OCI-M1 (cell line): ENCODE results near the gene PRPF6.
"Not testable (repeated sequence)": the region's sequence is repeated elsewhere in the genome, so short reads cannot be mapped to it uniquely, and the experiment has no call there.

Experiments used
- DNase-seq: peaks from one replicate; lab custom pipeline; 2025; lab: John Stamatoyannopoulos, UW

PRPF6 gene

DNA sequence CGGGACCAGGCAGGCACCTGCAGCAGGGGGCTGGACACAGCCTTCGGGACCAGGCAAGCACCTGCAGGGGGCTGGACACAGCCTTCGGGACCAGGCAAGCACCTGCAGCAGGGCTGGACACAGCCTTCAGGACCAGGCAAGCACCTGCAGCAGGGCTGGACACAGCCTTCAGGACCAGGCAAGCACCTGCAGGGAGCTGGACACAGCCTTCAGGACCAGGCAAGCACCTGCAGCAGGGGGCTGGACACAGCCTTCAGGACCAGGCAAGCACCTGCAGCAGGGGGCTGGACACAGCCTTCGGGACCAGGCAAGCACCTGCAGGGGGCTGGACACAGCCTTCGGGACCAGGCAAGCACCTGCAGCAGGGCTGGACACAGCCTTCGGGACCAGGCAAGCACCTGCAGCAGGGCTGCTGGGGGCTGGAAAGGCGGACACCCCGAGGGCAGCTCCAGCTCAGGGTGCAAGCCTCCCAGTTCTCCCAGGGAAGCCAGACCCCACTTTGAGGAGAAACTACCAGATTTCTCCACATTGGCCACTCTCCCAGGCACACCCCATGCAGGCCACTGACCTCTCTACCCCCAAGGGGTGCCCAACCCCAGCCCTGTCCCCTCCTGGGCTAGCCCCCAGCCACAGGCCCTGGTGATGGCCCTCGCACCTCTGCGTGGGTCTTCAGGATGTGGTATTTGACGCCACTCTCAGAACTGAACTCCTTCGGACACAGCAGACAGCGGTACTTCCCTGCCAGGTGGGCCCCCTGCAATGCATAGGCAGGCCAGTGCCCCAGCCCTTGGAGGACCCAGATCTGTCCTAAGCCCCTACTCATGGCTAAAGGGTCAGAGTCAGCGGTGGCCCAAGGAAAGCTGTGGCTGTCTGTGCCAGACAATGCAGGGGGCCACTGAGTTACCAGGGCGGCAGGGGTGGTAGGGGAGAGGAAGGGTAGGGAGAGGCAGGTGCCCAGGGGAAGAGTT is 20.0 kb upstream of the PRPF6 start:
- DNase-seq, result not testable (repeated sequence)

DNA sequence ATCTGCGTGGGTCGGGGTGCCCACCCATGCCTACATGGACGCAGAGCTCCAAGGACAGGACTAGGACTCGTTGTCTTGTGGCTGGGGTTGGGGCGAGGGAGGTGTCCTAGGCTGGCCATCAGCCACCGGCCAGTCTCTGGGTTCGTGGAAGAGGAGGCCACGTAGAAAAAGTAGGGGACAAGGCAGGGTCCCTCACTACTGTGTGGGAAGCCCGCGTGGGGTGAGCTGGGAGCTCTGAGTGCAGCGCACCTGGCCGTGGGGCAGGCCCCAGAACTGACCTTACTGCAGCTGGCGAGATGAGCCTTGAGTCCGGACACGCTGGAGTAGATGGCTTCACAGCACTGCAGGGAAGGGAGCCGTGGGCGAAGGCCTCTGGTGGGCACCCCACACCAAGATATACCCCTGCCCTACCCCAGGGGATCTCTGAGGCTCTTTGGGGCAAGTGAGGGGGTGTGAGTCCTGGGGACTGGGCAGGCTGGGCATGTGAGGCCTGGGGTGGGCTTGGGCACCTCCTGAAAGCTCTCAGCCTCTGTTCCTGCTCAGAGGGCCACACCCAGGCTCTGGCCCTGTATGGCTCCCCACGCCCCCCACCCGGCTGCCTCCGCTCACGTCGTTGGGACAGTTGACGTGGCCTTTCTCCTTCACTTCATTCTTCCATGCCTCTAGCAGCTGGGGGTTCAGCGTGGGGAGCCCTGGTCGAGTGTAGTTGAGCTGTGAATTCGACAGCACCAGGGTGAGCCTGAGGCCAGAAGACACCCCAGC is 19.1 kb upstream of the PRPF6 start:
- DNase-seq, result no peak

DNA sequence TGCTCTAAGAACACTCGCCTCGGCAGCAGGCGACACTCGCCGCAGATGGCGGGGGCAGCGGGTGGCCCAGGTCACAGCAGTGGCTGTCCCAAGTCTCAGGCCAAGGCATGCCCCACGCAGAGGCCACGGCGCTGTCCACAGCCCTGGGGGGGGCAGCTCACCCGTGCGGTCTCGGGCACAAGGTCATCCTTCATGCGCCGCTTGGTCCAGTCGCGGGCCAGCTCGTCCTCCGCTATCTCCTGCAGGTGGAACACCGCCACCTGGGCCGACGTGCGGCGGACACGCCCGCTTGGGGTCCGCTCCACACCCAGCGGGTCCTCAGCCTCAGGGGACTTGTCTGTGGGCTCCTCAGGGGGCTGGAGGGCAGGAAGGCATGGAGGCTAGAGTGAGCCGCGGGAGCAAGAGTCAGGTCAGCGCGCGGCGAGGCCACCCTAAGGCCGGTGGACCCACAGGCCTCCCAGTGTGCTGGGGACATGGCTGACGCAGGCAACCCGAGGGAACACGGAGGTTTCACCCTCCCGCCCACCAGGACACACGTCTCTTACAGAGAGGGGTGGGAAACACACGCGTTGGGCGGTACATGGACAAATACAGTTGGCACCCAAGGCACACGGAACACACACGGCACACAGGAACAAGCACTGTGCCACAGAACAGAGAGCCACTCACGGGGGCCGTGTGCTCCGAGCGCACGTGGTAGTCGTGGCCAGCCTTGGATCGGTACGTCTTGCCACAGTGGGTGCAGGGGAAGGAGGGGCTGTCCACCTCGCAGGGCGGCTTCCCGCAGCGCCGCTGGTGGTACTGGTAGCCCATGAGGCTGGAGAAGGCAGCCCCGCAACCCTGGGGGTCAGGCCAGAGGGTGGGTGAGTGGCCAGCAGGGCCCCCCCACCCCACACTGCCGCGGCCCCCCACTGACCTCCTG is 18.2 kb upstream of the PRPF6 start:
- no peak for DNase-seq

DNA sequence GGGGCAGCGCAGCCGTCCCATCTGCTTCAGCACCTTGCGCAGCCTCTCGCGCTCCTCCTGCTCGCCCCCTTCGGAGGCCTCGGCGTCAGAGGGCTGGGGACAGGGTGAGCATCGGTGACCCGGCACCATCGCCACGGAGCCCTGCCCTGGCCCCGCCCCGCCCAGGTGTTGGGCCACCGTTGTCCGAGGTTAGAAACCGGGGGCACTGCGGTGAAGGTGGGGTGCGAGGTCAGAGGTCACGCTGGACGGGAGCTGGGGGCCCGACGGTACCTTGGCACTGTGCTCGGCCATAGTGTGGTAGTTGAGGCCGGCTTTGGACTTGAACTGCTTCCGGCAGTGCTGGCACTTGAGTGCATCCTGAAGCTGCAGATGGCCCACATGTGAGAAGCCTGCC is 17.6 kb upstream of the PRPF6 start:
- DNase-seq, result no peak

DNA sequence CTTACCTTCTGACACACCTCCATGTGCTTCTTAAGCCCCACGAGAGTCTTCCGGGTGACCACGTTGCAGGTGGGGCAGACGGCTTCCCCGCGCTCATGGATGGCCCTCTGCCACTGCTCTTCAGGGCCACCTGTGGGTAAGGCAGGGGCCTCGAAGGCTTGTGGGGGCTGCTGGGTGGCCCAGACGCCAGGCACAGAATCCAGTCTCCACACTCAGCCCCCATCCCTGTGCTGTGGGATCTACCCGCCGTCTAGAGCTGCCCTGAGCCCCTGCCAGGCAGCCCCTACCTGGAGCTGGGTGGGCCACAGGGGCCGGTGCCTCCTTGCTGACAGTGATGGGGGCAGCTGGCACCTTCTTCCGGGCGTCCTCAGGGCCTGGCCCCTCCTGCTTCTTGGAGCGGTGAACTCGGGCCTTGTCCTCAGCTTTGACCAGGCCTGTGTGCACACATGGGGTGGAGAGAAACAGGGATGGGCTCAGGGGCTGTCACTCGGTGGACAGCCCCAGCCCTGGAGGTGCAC is 17.1 kb upstream of the PRPF6 start:
- DNase-seq, result no peak

DNA sequence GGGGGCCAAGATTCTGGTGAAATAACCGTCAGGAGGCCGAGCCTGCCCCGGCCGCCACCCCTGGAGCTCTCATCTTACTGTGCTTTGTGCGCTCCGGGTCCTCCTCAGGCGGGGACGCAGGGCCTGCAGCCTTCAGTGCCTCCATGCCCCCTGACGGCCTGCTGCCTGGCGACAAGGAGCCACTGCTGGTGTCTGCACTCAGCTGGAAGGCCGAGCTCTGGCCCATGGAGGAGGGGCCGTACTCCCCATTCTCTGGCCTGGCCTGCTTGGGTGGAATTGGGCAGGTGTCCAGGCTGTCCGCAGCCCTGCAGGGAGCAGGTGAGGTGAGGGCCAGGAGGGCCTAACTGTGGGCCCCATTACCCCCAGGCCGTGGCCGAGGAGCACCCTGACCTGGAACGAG is 16.5 kb upstream of the PRPF6 start:
- DNase-seq, result no peak

DNA sequence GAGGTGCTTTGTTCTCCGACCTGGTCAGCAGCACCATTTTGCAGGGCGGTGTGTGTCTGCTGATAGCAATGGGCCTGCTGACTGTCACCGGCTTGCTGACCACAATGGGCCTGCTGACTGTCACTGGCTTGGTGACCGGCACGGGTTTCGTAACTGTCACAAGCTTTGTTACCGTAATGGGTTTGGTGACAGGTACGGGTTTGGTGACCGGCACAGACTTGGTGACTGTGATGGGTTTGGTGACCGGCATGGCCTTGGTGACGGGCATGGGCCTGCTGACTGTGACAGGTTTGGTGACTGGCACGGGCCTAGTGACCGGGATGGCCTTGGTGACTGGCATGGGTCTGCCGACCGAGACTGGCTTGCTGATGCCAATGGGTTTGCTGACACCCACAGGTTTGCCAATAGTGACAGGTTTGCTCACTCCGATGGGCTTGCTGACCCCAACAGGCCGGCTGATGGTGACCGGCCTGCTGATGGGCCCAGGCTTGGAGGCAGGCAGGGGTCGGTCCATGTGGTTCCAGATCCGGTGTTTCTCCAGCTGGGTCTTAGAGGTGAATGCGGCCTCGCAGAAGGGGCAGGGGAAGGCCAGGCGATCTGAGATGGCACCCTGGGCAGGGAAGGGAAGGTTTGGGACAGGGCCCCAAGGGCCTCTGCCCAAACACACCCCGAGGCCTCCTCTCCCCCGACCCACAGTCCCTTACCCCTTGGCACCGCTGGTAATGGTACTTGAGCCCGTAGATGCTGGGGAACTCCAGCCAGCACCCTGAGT is 14.6 kb upstream of the PRPF6 start:
- DNase-seq, result no peak

DNA sequence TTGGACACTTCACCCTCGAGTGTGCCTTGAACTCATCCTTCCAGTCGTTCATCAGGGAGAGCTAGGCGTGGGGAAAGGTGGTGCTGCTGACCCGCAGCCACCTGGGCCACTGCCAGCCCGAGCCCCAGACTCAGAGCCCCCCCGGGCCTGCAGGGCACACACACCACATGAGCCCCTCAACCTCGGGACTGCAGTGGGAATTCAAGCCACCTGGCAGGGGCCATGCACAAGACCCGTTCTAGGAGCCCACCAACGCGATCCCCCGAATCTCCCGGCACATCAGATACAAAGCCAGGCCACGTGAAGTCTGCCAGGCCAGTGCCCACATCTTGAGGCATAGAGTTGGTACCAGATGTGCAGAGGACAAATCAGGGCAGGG is 14.0 kb upstream of the PRPF6 start:
- no peak for DNase-seq

DNA sequence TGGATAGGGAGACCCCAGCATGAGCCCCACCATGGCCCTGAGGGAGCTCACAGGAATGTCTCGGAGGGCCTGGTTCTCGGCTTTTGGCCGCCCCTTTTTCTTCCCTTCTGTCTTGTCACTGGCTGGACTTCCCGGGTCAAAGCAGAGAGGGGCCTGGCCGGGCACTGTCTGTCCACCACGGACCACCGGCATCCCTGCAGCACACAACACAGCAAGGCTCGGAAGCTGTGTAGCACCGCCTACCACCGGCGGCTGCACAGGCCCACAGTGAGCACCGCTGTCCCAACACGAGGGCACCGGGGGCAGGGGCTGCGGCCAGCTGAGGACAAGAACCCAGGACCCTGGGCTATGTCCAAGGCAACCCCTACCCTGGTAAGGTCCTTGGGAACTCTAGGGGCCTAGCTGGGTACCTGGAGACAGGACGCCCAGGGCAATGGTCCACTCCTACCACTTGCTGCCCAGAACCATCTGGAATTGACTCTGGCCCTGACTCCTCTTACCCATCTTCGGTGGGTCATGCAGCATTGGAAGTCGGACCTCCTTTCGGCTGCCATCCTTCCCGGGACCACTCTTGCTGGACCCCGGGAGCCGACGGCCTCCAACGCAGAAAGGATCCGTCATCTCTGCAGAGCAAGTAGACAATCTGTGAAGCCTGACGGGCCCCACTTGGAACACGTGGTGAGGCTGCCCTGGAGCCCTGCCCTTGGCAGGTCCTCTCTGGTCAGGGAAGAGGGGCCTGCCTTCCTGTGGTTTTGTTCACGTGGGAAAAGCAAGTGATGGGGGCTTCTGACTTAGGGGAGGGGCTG is 13.4 kb upstream of the PRPF6 start:
- DNase-seq, result no peak

DNA sequence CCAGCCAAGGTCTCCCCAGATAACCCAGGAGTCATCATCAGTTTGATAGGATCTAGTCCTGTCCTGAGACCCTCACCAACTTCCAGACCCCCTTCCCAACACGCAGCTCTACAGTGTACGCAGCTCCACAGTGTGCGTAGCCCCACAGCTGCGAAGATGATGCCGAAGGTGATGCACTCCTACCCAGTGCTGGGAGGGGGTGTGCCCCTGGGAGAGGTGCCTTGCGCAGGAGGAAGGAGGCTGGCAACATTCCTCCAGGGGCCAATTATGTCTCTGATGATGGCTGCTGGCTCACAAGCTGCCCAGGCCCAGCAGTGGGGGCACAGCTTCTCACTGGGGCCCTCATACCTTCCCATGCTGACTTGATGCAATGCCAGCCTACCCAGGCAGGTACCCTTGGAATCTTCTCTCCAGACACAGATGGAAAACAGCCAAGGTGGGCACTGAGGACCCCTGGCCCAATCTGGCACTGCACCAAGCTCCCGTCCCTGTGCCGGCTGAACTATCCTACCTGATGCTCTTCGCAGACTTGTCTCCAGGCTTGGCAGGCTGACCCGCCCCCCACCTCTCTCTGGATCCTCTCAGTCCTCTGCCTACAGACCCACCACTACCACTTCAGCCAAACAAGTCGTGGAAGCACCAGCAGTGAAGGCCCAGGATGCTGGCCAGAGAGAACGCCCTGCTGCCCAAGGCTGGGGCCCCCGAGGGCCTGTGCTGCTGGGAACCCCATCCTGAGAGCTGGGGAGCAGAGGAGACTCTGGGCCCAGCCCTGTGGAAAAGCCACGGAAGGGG is 12.6 kb upstream of the PRPF6 start:
- DNase-seq, result no peak

DNA sequence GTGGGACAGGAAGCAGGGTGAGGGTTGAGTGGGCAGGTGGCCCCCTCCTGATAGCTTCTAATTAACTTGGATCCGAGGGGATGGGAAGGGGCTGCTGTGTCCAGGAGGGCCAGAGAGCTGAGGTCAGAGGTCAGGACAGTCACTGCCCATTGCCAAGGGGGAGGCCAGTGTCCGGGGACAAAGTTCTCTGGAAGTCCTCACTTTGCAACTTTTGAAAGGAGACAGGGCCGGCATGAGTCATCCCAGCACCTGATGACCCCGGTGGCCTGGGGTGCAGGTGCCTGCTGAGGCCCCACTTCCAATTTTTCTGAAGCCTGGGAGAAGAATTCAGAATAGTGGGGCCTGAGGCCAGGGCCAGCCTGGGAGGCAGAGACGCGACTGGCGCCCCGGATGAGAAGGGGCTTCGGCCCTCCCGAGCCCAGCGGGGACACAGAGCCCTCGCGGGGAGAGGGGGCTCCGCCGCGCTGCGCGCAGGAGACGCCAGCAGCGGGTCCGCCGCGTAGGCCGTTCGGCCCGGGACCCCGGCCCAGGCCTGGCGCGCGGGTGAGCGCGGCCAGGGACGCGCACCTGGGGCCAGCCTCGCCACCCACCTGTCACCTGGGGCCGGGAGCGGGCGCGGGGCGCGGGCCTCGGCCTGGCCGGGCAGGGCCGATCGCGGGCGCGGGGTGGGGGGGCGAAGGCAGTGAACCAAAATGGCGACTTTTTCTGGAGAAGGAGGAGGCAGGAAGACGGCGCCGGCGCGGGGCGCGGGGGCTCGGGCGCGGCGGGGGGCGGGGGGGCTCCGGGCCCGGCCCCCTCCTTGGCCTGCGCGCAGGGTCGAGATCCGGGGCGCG is 11.8 kb upstream of the PRPF6 start:
- DNase-seq, result no peak

DNA sequence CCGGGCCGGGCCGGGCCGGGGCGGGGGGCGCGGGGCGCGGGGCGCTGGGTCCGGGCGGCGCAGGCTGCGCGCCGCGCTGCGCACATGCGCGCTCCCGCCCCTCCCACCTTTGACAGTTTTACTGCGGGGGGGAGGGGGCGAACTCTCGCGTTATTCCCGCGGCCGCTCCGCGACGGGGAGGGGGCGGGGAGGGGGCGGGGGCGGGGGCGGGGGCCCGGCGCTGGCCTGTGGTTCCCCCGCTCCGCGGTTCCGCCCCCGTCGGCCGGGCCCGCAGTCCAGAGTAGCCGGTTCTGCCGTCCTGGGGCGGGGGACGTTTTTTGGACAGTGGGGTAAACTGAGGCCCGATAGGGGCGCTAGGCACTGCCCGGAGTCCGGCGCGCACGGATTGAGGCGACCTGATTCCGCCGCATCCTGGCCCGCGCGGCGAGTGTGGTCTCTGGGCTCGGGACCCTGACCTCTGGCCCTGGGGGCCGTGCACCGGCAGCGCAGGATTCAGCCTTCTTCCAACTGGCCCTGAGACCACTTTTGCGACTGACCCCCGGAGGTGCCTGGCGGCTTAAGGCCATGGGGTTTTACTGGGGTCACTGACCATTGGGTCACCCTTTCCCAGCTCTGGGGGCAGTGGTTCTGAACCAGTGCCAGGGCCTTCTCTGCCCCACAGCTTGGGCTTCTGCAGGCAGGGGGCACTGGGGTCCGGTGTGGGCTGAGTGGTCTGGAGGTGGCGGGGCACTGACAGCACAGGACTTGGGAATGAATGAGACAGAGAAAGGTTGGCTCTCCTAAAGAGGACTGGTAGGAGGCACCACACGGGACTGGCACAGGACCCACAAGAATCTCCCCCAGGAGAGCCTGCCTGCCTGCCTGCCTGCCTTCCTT is 10.9 kb upstream of the PRPF6 start, which contains the start of gene ZNF512B:
ZNF512B (minus strand) TSS at position 93 of the 876 bp plus-strand sequence. CDS start 1,980 bp downstream, outside the sequence.
- DNase-seq, result peak; percentile 71

DNA sequence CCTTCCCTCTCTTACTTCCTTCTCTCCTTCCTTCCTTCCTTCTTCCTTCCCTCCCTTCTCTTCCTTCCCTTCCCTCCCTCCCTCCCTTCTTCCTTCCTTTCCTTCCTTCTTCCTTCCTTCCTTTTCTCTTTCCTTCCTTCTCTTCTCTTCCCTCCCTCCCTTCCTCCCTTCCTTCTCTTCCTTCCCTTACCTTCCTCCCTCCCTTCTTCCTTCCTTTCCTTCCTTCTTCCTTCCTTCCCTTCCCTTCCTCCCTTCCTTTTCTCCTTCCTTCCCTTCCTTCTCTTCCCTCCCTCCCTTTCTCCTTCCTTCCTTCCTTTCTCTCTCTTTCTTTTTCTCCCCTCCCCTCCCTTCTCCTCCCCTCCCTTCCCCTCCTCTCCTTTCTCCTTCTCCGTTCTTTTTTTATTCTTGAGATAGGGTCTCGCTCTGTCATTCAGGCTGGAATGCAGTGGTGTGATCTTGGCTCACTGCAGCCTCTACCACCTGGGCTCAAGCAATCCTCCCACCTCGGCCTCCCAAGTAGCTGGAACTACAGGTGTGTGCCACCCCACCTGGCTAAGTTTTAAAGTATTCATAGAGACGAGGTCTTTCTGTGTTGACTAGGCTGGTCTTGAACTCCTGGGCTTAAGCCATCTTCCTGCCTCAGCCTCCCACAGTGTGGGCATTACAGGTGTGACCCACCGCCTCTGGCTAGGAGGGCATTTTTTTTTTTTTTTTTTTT is 10.1 kb upstream of the PRPF6 start:
- no peak for DNase-seq

DNA sequence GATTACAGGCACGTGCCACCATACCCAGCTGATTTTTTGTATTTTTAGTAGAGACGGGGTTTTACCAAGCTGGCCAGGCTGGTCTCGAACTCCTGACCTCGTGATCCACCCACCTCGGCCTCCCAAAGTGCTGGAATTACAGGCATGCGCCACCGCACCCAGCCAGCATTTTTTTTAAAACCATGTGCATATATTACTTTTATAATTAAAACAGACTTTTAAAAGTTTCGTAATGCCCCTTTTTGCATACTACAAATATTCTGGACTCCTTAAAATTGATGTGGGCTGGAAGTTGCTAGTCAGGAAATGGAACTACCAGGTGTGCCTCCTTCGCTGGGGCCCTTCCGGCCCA is 9.0 kb upstream of the PRPF6 start:
- DNase-seq, result not testable (repeated sequence)

DNA sequence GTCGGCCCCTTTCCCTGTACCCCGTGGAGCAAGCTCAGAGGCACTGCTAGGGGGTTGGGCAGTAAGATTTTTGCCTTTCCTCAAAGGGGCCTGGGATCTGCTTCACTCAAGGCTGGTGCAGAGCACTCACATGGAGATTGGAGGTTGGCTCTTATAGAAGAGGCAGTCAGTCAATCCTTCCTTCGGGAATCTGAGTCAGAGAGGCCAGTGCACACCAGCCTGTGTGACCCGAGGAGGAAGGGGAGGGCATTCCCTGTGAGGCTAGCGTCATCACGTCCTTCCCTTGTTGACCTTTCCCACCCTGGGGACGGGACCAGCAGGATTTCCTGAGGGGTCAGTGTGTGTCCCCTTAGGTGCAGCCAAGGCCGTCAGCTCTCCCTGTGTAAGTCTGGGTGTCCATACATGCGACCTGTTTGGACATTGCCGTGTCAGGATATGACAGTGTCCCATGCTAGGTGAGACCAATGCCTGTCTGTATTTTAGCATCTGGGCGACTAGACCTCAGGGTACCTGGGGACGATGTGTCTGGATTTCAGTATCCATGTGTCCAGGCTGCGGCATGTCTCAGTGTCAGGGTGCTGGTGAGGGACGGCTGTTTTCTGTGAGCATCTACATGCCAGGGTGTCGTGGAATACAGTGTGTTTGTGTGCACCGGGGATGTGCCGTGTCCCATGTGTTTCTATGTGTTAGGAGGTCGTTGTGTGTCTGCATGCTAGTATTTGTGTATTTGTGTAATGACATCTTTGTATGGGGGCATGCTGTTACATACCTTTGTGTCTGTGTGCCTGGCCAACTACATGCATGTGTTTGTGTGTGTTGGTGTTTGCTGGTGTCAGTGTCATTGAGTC is 8.4 kb upstream of the PRPF6 start:
- DNase-seq, result no peak

DNA sequence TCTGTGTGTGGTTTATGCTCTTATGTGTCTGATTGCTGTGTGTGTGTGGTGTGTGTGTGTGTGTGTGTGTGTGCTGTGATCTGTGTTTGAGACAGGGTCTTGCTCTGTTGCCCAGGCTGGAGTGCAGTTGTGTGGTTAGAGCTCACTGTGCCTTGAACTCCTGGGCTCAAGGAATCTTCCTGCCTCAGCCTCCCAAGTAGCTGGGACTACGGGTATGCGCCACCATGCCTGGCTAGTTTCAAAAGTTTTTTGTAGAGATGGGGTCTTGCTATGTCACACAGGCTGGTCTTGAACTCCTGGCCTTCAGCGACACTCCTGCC is 7.8 kb upstream of the PRPF6 start:
- no peak for DNase-seq
